HCT116 (cell line): Measurements from ENCODE around the gene RTKN2. TPM values are rescaled to one million over a fixed set of nuclear protein-coding genes. Genes with fewer than 3 reads are reported as not detected.

Experiments used
- ATAC-seq: fragments of 200-7000 bp; cut with Tn5 transposase; 2 replicates; pipeline ENCODE4 v1.9.1; 2020; ENCODE audit warnings: mild to moderate bottlenecking, moderate library complexity
- BruUV-seq: library from RNA; stranded (reverse); fragments of 400-500 nt; replicated peaks from 2 replicates; lab custom pipeline; 2021; lab: Mats Ljungman, UMichigan
- CTCF ChIA-PET: fragments of 300-600 bp; sonication (Branson Sonifier 250); formaldehyde crosslinking; loops from one replicate; lab custom pipeline; 2021; ENCODE audit warnings: antibody characterized with exemption; lab: Charles Lee
- POLR2A ChIA-PET: fragments of 300-600, 350-600 bp; sonication (Branson Sonifier 250); formaldehyde crosslinking; loops from one replicate; lab custom pipeline; 2021; ENCODE audit warnings: antibody characterized with exemption; lab: Charles Lee
- RAD21 ChIA-PET, 2 experiments: fragments of 300-600 bp; sonication (Branson Sonifier 250); formaldehyde crosslinking; loops; one replicate each; lab custom pipeline; 2023; ENCODE audit warnings: low total read pairs in 2 of 2; ENCODE audit not compliant: uncharacterized antibody in 2 of 2, unreplicated experiment in 2 of 2, low non-redundant PET in 1 of 2; lab: Charles Lee
- DNase-seq: peaks from one replicate; pipeline ENCODE4 v3.0.0-alpha.2; 2010; ENCODE audit warnings: low read depth, low spot score
- H2AFZ ChIP-seq: fragments of 200-600 bp; shearing (Covaris generic), sonication (generic); 2 replicates; pipeline ENCODE4 v1.6.1; 2017; ENCODE audit warnings: low read depth, mixed run types, mixed read lengths, antibody characterized with exemption, low read length; ENCODE audit not compliant: poor library complexity, severe bottlenecking
- H3K27ac ChIP-seq: 2 replicates; pipeline ENCODE4 v1.5.1; 2012; ENCODE audit warnings: low read depth, low read length
- H3K27me3 ChIP-seq: fragments of 200-600 bp; sonication (generic); 2 replicates; pipeline ENCODE4 v1.6.1; 2016; ENCODE audit warnings: mixed run types, low read length, mixed read lengths; ENCODE audit not compliant: insufficient read depth
- H3K36me3 ChIP-seq, 2 experiments: fragments of 200-500 bp in 1 of 2; fragments of 200-600 bp in 1 of 2; sonication (Bioruptor generic) in 1 of 2; sonication (generic) in 1 of 2; 2 replicates each; pipeline versions ENCODE4 v1.5.1 to v1.6.1; 2014 to 2016; ENCODE audit warnings: low read length in 2 of 2, inconsistent platforms in 1 of 2, mixed read lengths in 1 of 2, mixed run types in 1 of 2; ENCODE audit not compliant: insufficient read depth in 2 of 2, control insufficient read depth in 1 of 2
- H3K4me1 ChIP-seq, 2 experiments: fragments of 200-600 bp in 1 of 2; sonication (generic) in 1 of 2; 2 replicates each; pipeline versions ENCODE4 v1.5.1 to v1.6.1; 2012 to 2017; ENCODE audit warnings: low read length in 2 of 2, inconsistent platforms in 1 of 2, mild to moderate bottlenecking in 1 of 2, mixed read lengths in 1 of 2, mixed run types in 1 of 2, moderate library complexity in 1 of 2; ENCODE audit not compliant: insufficient read depth in 2 of 2, control insufficient read depth in 1 of 2
- H3K4me2 ChIP-seq: fragments of 200-600 bp; sonication (generic); 2 replicates; pipeline ENCODE4 v1.6.1; 2017; ENCODE audit warnings: mixed run types, low read length, mixed read lengths
- H3K4me3 ChIP-seq, 2 experiments: fragments of 200-600 bp in 1 of 2; sonication (generic) in 1 of 2; replicated peaks in 1 of 2; 2 replicates each; pipeline ENCODE4 v1.5.1; 2011 to 2016; ENCODE audit warnings: low read length in 2 of 2, control low read depth in 1 of 2, low read depth in 1 of 2, mild to moderate bottlenecking in 1 of 2, mixed read lengths in 1 of 2, mixed run types in 1 of 2
- H3K79me2 ChIP-seq: fragments of 200-600 bp; sonication (generic); 2 replicates; pipeline ENCODE4 v1.6.1; 2017; ENCODE audit warnings: mild to moderate bottlenecking, mixed run types, low read length, moderate library complexity, mixed read lengths; ENCODE audit not compliant: insufficient read depth
- H3K9ac ChIP-seq: fragments of 200-600 bp; sonication (generic); 2 replicates; pipeline ENCODE4 v1.6.1; 2016; ENCODE audit warnings: low read length, mixed read lengths
- H3K9me2 ChIP-seq: fragments of 200-600 bp; sonication (generic), shearing (Covaris generic); 2 replicates; pipeline ENCODE4 v1.6.1; 2017; ENCODE audit warnings: mixed run types, mild to moderate bottlenecking, moderate library complexity; ENCODE audit not compliant: insufficient read depth
- H3K9me3 ChIP-seq, 2 experiments: fragments of 200-500 bp in 1 of 2; fragments of 200-600 bp in 1 of 2; sonication (Bioruptor generic) in 1 of 2; sonication (generic) in 1 of 2; 2 replicates each; pipeline ENCODE4 v1.6.1; 2014 to 2017; ENCODE audit warnings: low read length in 2 of 2, mixed read lengths in 2 of 2, inconsistent platforms in 1 of 2, low read depth in 1 of 2, mild to moderate bottlenecking in 1 of 2, mixed run types in 1 of 2, moderate library complexity in 1 of 2; ENCODE audit not compliant: control insufficient read depth in 1 of 2, insufficient read depth in 1 of 2
- H4K20me1 ChIP-seq: fragments of 200-600 bp; sonication (generic), shearing (Covaris generic); 2 replicates; pipeline ENCODE4 v1.6.1; 2017; ENCODE audit warnings: mixed run types, mild to moderate bottlenecking, moderate library complexity; ENCODE audit not compliant: insufficient read depth
- ATF3 ChIP-seq: IDR thresholded peaks from 2 replicates; pipeline ENCODE4 v1.6.1; 2012
- CEBPB ChIP-seq: IDR thresholded peaks from 2 replicates; pipeline ENCODE4 v1.6.1; 2012; ENCODE audit warnings: low read depth
- CTCF ChIP-seq, 3 experiments: fragments of 200-600 bp in 1 of 3; sonication (generic) in 1 of 3; IDR thresholded peaks in 2 of 3; conservative IDR thresholded peaks in 1 of 3; 2 replicates each; pipeline ENCODE4 v1.5.1; 2012 to 2017; ENCODE audit warnings: low read depth in 2 of 3, low read length in 2 of 3, antibody characterized with exemption in 1 of 3, borderline replicate concordance in 1 of 3, control low read depth in 1 of 3, mild to moderate bottlenecking in 1 of 3, mixed read lengths in 1 of 3, mixed run types in 1 of 3, moderate library complexity in 1 of 3; ENCODE audit not compliant: insufficient read depth in 1 of 3
- EGR1 ChIP-seq: IDR thresholded peaks from 2 replicates; pipeline ENCODE4 v1.6.1; 2012; ENCODE audit warnings: low read depth
- ELF1 ChIP-seq: IDR thresholded peaks from 2 replicates; pipeline ENCODE4 v1.6.1; 2012; ENCODE audit warnings: low read depth, borderline replicate concordance
- EZH2 ChIP-seq: fragments of 200-600 bp; sonication (generic); IDR thresholded peaks from 2 replicates; pipeline ENCODE4 v1.6.1; 2017; ENCODE audit warnings: antibody characterized with exemption, mixed run types
- MAX ChIP-seq: IDR thresholded peaks from 2 replicates; pipeline ENCODE4 v1.6.1; 2012
- RAD21 ChIP-seq: IDR thresholded peaks from 2 replicates; pipeline ENCODE4 v1.6.1; 2012; ENCODE audit warnings: low read depth, mild to moderate bottlenecking
- SIN3A ChIP-seq: IDR thresholded peaks from 2 replicates; pipeline ENCODE4 v1.6.1; 2012; ENCODE audit warnings: low read depth
- TCF7L2 ChIP-seq: IDR thresholded peaks from 2 replicates; pipeline ENCODE4 v1.7.0; 2011; ENCODE audit warnings: borderline replicate concordance, inconsistent platforms; ENCODE audit not compliant: insufficient read depth, insufficient read length; ENCODE audit errors: extremely low read depth
- YY1 ChIP-seq: IDR thresholded peaks from 2 replicates; pipeline ENCODE4 v1.6.1; 2011; ENCODE audit warnings: low read length, low read depth, moderate library complexity, mild to moderate bottlenecking; ENCODE audit not compliant: insufficient replicate concordance; ENCODE audit errors: extremely low read depth
- ZBTB33 ChIP-seq: IDR thresholded peaks from 2 replicates; pipeline ENCODE4 v1.6.1; 2011; ENCODE audit warnings: mild to moderate bottlenecking, low read length, moderate library complexity; ENCODE audit not compliant: insufficient replicate concordance; ENCODE audit errors: extremely low read depth
- intact Hi-C: fragments of 100-400 bp; cut with micrococcal nuclease; formaldehyde crosslinking; loops from 2 replicates; pipeline ENCODE4 v1.10.0; 2022
- total RNA-seq: library from RNA; stranded (reverse); gene quantifications from one replicate; pipeline ENCODE4 v1.2.1, GENCODE V29; 2021; ENCODE audit not compliant: unreplicated experiment

The RTKN2 gene
- total RNA-seq, 1 experiment from 2014 or later = 7.9 TPM

GRCh38 chr10:62183857-62184795 lies 84.5 kb downstream of the RTKN2 start (continued):
- TF ChIP-seq CTCF (IDR thresholded peaks at IDR 0.05 in 2 of 3, conservative IDR thresholded peaks at IDR 0.05 in 1 of 3; ENCODE audit: borderline replicate concordance in 1 of 3, insufficient read depth in 1 of 3, low read depth in 2 of 3, low read length in 2 of 3) (no peak), ATF3 (no peak), TCF7L2 (no peak), EZH2 (no peak), CEBPB (no peak)

- DNase-seq (no peak), ATAC-seq (no peak)
- no peaks in the 10 kb centered on the region for H3K9me3 ChIP-seq
- intact Hi-C loops = no loop called here
- no peaks in the 10 kb centered on the region for H3K9me2 ChIP-seq
- no peaks in the 10 kb centered on the region for H3K27me3 ChIP-seq
- H2AFZ ChIP-seq = no peak overlapping the region
- H3K79me2 ChIP-seq = no peaks in the 10 kb centered on the region
- no peak overlapping the region for H3K4me3 ChIP-seq
- no peak overlapping the region for H3K4me2 ChIP-seq
- H3K27ac ChIP-seq = no peak overlapping the region
- TF ChIP-seq MAX (no peak), EZH2 (no peak), ELF1 (no peak), YY1 (no peak), SIN3A (no peak), RAD21 (no peak), EGR1 (no peak), ZBTB33 (no peak)
- ChIA-PET POLR2A (no interaction called here), CTCF (no interaction called here), RAD21 (no interaction called here)
- no peaks in the 10 kb centered on the region for H4K20me1 ChIP-seq
- no peaks in the 10 kb centered on the region for H3K36me3 ChIP-seq
- H3K4me1 ChIP-seq = no peaks in the 10 kb centered on the region
- BruUV-seq = no TSS peak
- no peak overlapping the region for H3K9ac ChIP-seq
Measured at GRCh38 chr10:62183442-62183841, 85.2 kb downstream of the RTKN2 start.
